ENCODE data around the gene ZNF784. TPM values are rescaled to one million over a fixed set of nuclear protein-coding genes. Genes with fewer than 3 reads are reported as not detected.

The ZNF784 gene
- total RNA-seq, 6 donors from 2014 or later, result 6.8 to 14.7 (median 8.6) TPM

- peak in 1 of 2 donors; percentile 88 for DNase-seq
- peak overlapping the region in 1 of 4 donors; percentile 99 for H3K27ac ChIP-seq
These were observed 22.0 kb downstream of the ZNF784 start for GRCh38 chr19:55602104-55603001.

GRCh38 chr19:55601084-55601483 lies 23.3 kb downstream of the ZNF784 start:
- no peaks in the 10 kb centered on the region for H3K9me3 ChIP-seq
- ATAC-seq (ENCODE audit: low FRiP score in 2 of 2) (no peak), DNase-seq (no peak)
- TF ChIP-seq POLR2A (IDR thresholded peaks at IDR 0.05), result no peak
- TF ChIP-seq EP300 (IDR thresholded peaks at IDR 0.05), result no peak
- no peak for TF ChIP-seq POLR2AphosphoS5 (IDR thresholded peaks at IDR 0.05)
- no peak for TF ChIP-seq CTCF (IDR thresholded peaks at IDR 0.05)
- H3K4me1 ChIP-seq, result peaks cover 24 to 49% (median 31%) of the 10 kb centered on the region in 4 donors
- WGBS, 2 donors, result 54 to 66% methylated on average over 4 of the region's 4 CpGs
- H3K27ac ChIP-seq, result peak overlapping the region; percentile 97 to 99 (median 99)
- H3K27me3 ChIP-seq, result no peaks in the 10 kb centered on the region
- peak overlapping the region in 3 of 4 donors; percentile 68 to 89 (median 85) for H3K4me3 ChIP-seq
- peaks cover 0 to 23% (median 7%) of the 10 kb centered on the region in 4 donors for H3K36me3 ChIP-seq

More at GRCh38 chr19:55602104-55603001, 22.0 kb downstream of the ZNF784 start:
- peaks cover 33 to 61% (median 40%) of the 10 kb centered on the region in 4 donors for H3K4me1 ChIP-seq
- no peak overlapping the region for H3K4me3 ChIP-seq
- peaks cover 0 to 10% (median 3%) of the 10 kb centered on the region in 4 donors for H3K36me3 ChIP-seq
- TF ChIP-seq EP300 (IDR thresholded peaks at IDR 0.05) (no peak), CTCF (IDR thresholded peaks at IDR 0.05) (no peak), POLR2AphosphoS5 (IDR thresholded peaks at IDR 0.05) (no peak), POLR2A (IDR thresholded peaks at IDR 0.05) (no peak)
- ATAC-seq (ENCODE audit: low FRiP score in 2 of 2), result no peak
- H3K27me3 ChIP-seq, result no peaks in the 10 kb centered on the region
- WGBS, 2 donors, result 95 to 100% methylated on average over 12 to 55 of the region's 60 CpGs
- no peaks in the 10 kb centered on the region for H3K9me3 ChIP-seq

GRCh38 chr19:55600662-55601028 lies 23.7 kb downstream of the ZNF784 start:
- Histone ChIP-seq H3K4me1 (peaks cover 24 to 44% (median 30%) of the 10 kb centered on the region in 4 donors), H3K4me3 (peak overlapping the region; percentile 38 to 89 (median 76)), H3K36me3 (peaks cover 0 to 27% (median 10%) of the 10 kb centered on the region in 4 donors), H3K27ac (peak overlapping the region; percentile 97 to 99 (median 99)), H3K9me3 (no peaks in the 10 kb centered on the region), H3K27me3 (no peaks in the 10 kb centered on the region)
- ATAC-seq (ENCODE audit: low FRiP score in 2 of 2) (no peak), DNase-seq (no peak)
- WGBS, 2 donors, result 0 to 7% methylated on average over 5 to 9 of the region's 15 CpGs
- no peak for TF ChIP-seq POLR2A (IDR thresholded peaks at IDR 0.05)
- TF ChIP-seq POLR2AphosphoS5 (IDR thresholded peaks at IDR 0.05), result no peak
- no peak for TF ChIP-seq EP300 (IDR thresholded peaks at IDR 0.05)
- TF ChIP-seq CTCF (IDR thresholded peaks at IDR 0.05), result no peak

- Histone ChIP-seq H3K36me3 (peaks cover 0 to 33% (median 16%) of the 10 kb centered on the region in 4 donors), H3K9me3 (no peaks in the 10 kb centered on the region), H3K4me1 (peaks cover 24 to 44% (median 30%) of the 10 kb centered on the region in 4 donors), H3K27ac (peak within 1 kb of the TSS; percentile 97 to 99 (median 99)), H3K27me3 (no peaks in the 10 kb centered on the region), H3K4me3 (peak within 1 kb of the TSS; percentile 65 to 89 (median 76))
- DNase-seq, result peak; percentile 87 to 97
- WGBS, 2 donors, result 0% methylated on average over 10 to 52 of the region's 97 CpGs
- ATAC-seq (ENCODE audit: low FRiP score in 2 of 2), result peak; percentile 82 to 84
- TF ChIP-seq POLR2A (IDR thresholded peaks at IDR 0.05) (peak in 1 of 4 donors; percentile 38), CTCF (IDR thresholded peaks at IDR 0.05) (peak in 1 of 6 experiments; percentile 40), EP300 (IDR thresholded peaks at IDR 0.05) (no peak), POLR2AphosphoS5 (IDR thresholded peaks at IDR 0.05) (peak; percentile 25 to 29)
These were observed 24.3 kb downstream of the ZNF784 start, which contains the start of gene ZNF524 for GRCh38 chr19:55599842-55600661. Gene ZNF524, plus strand, starts transcription at chr19:55600288. Its CDS starts 1,825 bp downstream, at chr19:55602113.
